Natural killer cell (primary cell): ENCODE results near the gene SRD5A3. TPM values are rescaled to one million over a fixed set of nuclear protein-coding genes. Genes with fewer than 3 reads are reported as not detected.

Source experiments
- ATAC-seq, 3 donors: fragments of 150-1000 bp in 2 of 3; fragments of 200-7000 bp in 1 of 3; cut with Tn5 transposase; 1 replicate in 1 of 3; 2 replicates in 2 of 3; pipeline ENCODE4 v1.10.0; 2021; ENCODE audit warnings: mild to moderate bottlenecking in 2 of 3, moderate library complexity in 2 of 3
- DNase-seq, 2 donors: peaks; one replicate each; pipeline versions ENCODE4 v3.0.0 to v3.0.0-alpha.2; 2013 to 2021; ENCODE audit warnings: mixed read lengths in 1 of 2
- H3K27ac ChIP-seq: one replicate; pipeline ENCODE4 v1.5.1; 2013; ENCODE audit warnings: mild to moderate bottlenecking, low read length
- H3K27me3 ChIP-seq: one replicate; pipeline ENCODE4 v1.6.1; 2013; ENCODE audit warnings: low read length; ENCODE audit not compliant: control insufficient read depth, insufficient read depth
- H3K36me3 ChIP-seq: one replicate; pipeline ENCODE4 v1.6.1; 2013; ENCODE audit warnings: low read length; ENCODE audit not compliant: control insufficient read depth, insufficient read depth
- H3K4me1 ChIP-seq: one replicate; pipeline ENCODE4 v1.6.1; 2013; ENCODE audit warnings: low read length; ENCODE audit not compliant: control insufficient read depth, insufficient read depth
- H3K4me3 ChIP-seq: one replicate; pipeline ENCODE4 v1.5.1; 2013; ENCODE audit warnings: low read length
- H3K9me3 ChIP-seq: one replicate; pipeline ENCODE4 v1.6.1; 2013; ENCODE audit warnings: low read length; ENCODE audit not compliant: control insufficient read depth, insufficient read depth
- H3K27ac Mint-ChIP-seq, 2 donors: one replicate each; pipeline ENCODE4 v1.8.0; 2022; ENCODE audit warnings: mild to moderate bottlenecking in 2 of 2, mixed read lengths in 2 of 2, moderate library complexity in 1 of 2
- H3K27me3 Mint-ChIP-seq, 2 donors: one replicate each; pipeline ENCODE4 v1.8.0; 2022; ENCODE audit warnings: low read depth in 2 of 2, mixed read lengths in 2 of 2
- H3K36me3 Mint-ChIP-seq: one replicate; pipeline ENCODE4 v1.8.0; 2022; ENCODE audit warnings: mixed read lengths
- H3K4me1 Mint-ChIP-seq, 2 donors: one replicate each; pipeline ENCODE4 v1.8.0; 2022; ENCODE audit warnings: mixed read lengths in 2 of 2
- H3K4me3 Mint-ChIP-seq: one replicate; pipeline ENCODE4 v1.8.0; 2022; ENCODE audit warnings: mild to moderate bottlenecking, moderate library complexity, mixed read lengths
- H3K9me3 Mint-ChIP-seq, 2 donors: one replicate each; pipeline ENCODE4 v1.8.0; 2022; ENCODE audit warnings: mixed read lengths in 2 of 2
- CTCF ChIP-seq: fragments of 200-600 bp; IDR thresholded peaks from one replicate; pipeline ENCODE4 v1.8.0; 2022; ENCODE audit warnings: antibody characterized with exemption
- WGBS: methylation state at CpG from one replicate; pipeline ENCODE4 v1.1.7; 2013; ENCODE audit warnings: missing lambda C conversion rate; ENCODE audit not compliant: insufficient coverage; 5-methylcytosine and 5-hydroxymethylcytosine counted together
- intact Hi-C: fragments of 100-400 bp; cut with micrococcal nuclease; formaldehyde crosslinking; loops from one replicate; pipeline ENCODE4 v1.14.2; 2022
- total RNA-seq, 4 donors: library from RNA; stranded (reverse); fragments of 120-200 nt in 1 of 4; gene quantifications; one replicate each; pipeline versions ENCODE4 v1.2.3 to v1.2.4, GENCODE V29; 2013 to 2022

SRD5A3 gene
- total RNA-seq, 3 donors from 2014 or later (not counting 1 experiment from before 2014, with no cell fraction given) = 3.5 to 5.6 (median 4.5) TPM

DNA sequence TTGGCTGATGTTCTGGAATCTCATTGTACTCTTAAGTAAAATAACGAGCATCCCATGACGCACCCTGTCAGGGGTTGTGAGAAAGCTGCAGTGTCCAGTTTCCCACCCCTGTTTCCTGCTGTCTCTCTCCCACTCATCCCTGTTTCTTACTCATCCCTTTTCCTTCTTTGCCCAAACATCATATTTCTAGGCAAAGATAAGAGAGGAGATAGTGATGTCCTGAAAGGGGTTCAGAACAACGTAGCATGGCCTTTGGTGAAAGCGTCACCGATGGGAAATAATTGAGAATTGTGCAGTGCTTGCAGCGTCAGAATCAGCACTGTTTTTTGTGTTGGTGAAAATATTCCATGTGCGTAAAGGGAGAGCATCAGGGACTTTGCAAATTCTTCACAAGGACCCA lies 26.2 kb downstream of the SRD5A3 start:
- ATAC-seq = no peak
- Mint-ChIP-seq H3K9me3 (no peaks in the 10 kb centered on the region), H3K4me1 (no peaks in the 10 kb centered on the region), H3K27me3 (no peaks in the 10 kb centered on the region), H3K4me3 (no peak overlapping the region), H3K36me3 (no peaks in the 10 kb centered on the region), H3K27ac (no peak overlapping the region)
- TF ChIP-seq CTCF = no peak
- DNase-seq = no peak
- 98% methylated on average over 7 of the region's 7 CpGs for WGBS
- intact Hi-C loops = no loop called here
- no peaks in the 10 kb centered on the region for H3K4me1 ChIP-seq
- H3K4me3 ChIP-seq = no peak overlapping the region
- H3K27ac ChIP-seq = no peak overlapping the region
- no peaks in the 10 kb centered on the region for H3K27me3 ChIP-seq
- H3K36me3 ChIP-seq = no peaks in the 10 kb centered on the region
- H3K9me3 ChIP-seq = no peaks in the 10 kb centered on the region

GRCh38 chr4:55373461-55373860 lies 27.4 kb downstream of the SRD5A3 start:
- Histone ChIP-seq H3K27me3 (no peaks in the 10 kb centered on the region), H3K4me3 (no peak overlapping the region), H3K36me3 (no peaks in the 10 kb centered on the region), H3K27ac (no peak overlapping the region), H3K9me3 (no peaks in the 10 kb centered on the region), H3K4me1 (no peaks in the 10 kb centered on the region)
- H3K4me1 Mint-ChIP-seq = no peaks in the 10 kb centered on the region
- H3K9me3 Mint-ChIP-seq = no peaks in the 10 kb centered on the region
- H3K36me3 Mint-ChIP-seq = no peaks in the 10 kb centered on the region
- WGBS = 94% methylated on average over 1 of the region's 1 CpG
- no peak overlapping the region for H3K4me3 Mint-ChIP-seq
- no peak overlapping the region for H3K27ac Mint-ChIP-seq
- TF ChIP-seq CTCF = no peak
- DNase-seq (no peak), ATAC-seq (no peak)
- H3K27me3 Mint-ChIP-seq = no peaks in the 10 kb centered on the region
- intact Hi-C loops = no loop called here

- Mint-ChIP-seq H3K36me3 (no peaks in the 10 kb centered on the region), H3K27me3 (no peaks in the 10 kb centered on the region), H3K27ac (no peak overlapping the region), H3K4me3 (no peak overlapping the region), H3K9me3 (no peaks in the 10 kb centered on the region), H3K4me1 (no peaks in the 10 kb centered on the region)
- DNase-seq (no peak), ATAC-seq (no peak)
- intact Hi-C loops = no loop called here
- H3K9me3 ChIP-seq = no peaks in the 10 kb centered on the region
- H3K4me1 ChIP-seq = no peaks in the 10 kb centered on the region
- no peak for TF ChIP-seq CTCF
- no peak overlapping the region for H3K27ac ChIP-seq
- no peak overlapping the region for H3K4me3 ChIP-seq
- no peaks in the 10 kb centered on the region for H3K27me3 ChIP-seq
- H3K36me3 ChIP-seq = no peaks in the 10 kb centered on the region
- WGBS = 92% methylated on average over 2 of the region's 2 CpGs
These were observed 30.7 kb downstream of the SRD5A3 start for GRCh38 chr4:55376698-55377097.

- H3K27me3 ChIP-seq = no peaks in the 10 kb centered on the region
- TF ChIP-seq CTCF = no peak
- H3K27ac Mint-ChIP-seq = no peak overlapping the region
- no peak for ATAC-seq
- no peak overlapping the region for H3K4me3 Mint-ChIP-seq
- no peaks in the 10 kb centered on the region for H3K9me3 Mint-ChIP-seq
- intact Hi-C loops = no loop called here
- H3K4me1 Mint-ChIP-seq = no peaks in the 10 kb centered on the region
- 96% methylated on average over 11 of the region's 13 CpGs for WGBS
- no peak for DNase-seq
- H3K27me3 Mint-ChIP-seq = no peaks in the 10 kb centered on the region
- H3K36me3 ChIP-seq = no peaks in the 10 kb centered on the region
- H3K4me3 ChIP-seq = no peak overlapping the region
- H3K9me3 ChIP-seq = no peaks in the 10 kb centered on the region
- H3K4me1 ChIP-seq = no peaks in the 10 kb centered on the region
- H3K36me3 Mint-ChIP-seq = no peaks in the 10 kb centered on the region
- no peak overlapping the region for H3K27ac ChIP-seq
These were observed 32.8 kb downstream of the SRD5A3 start for GRCh38 chr4:55378617-55379467.
